ENCODE measurements around the gene TAOK1. TPM values are rescaled to one million over a fixed set of nuclear protein-coding genes. Genes with fewer than 3 reads are reported as not detected.
A peak's percentile ranks its signal among the peaks of the same experiment; 100 is the strongest.

Gene TAOK1
- total RNA-seq, 1 donor from 2014 or later, result 95.5 TPM

GRCh38 chr17:29434550-29434949 lies 44.4 kb downstream of the TAOK1 start:
- peaks cover 5% of the 10 kb centered on the region for H3K36me3 Mint-ChIP-seq (ENCODE audit: low read depth, unreplicated experiment)
- H3K27me3 Mint-ChIP-seq (ENCODE audit: unreplicated experiment), result peaks cover 2% of the 10 kb centered on the region
- no peak for TF ChIP-seq CTCF (IDR thresholded peaks at IDR 0.05; ENCODE audit: unreplicated experiment)
- no peaks in the 10 kb centered on the region for H3K9me3 Mint-ChIP-seq (ENCODE audit: unreplicated experiment)
- DNase-seq (ENCODE audit: low spot score), result no peak
- H3K27ac Mint-ChIP-seq (ENCODE audit: unreplicated experiment), result no peak overlapping the region
- peaks cover 14% of the 10 kb centered on the region for H3K4me1 Mint-ChIP-seq (ENCODE audit: unreplicated experiment)
- H3K4me3 Mint-ChIP-seq (ENCODE audit: unreplicated experiment), result no peak overlapping the region

GRCh38 chr17:29442451-29442850 lies 52.3 kb downstream of the TAOK1 start:
- H3K9me3 Mint-ChIP-seq (ENCODE audit: unreplicated experiment), result no peaks in the 10 kb centered on the region

GRCh38 chr17:29443041-29443739 lies 53.0 kb downstream of the TAOK1 start:
- Mint-ChIP-seq H3K9me3 (ENCODE audit: unreplicated experiment) (no peaks in the 10 kb centered on the region), H3K4me1 (ENCODE audit: unreplicated experiment) (peaks cover 13% of the 10 kb centered on the region), H3K27ac (ENCODE audit: unreplicated experiment) (no peak overlapping the region), H3K36me3 (ENCODE audit: low read depth, unreplicated experiment) (no peaks in the 10 kb centered on the region), H3K4me3 (ENCODE audit: unreplicated experiment) (no peak overlapping the region), H3K27me3 (ENCODE audit: unreplicated experiment) (no peaks in the 10 kb centered on the region)
- no peak for DNase-seq (ENCODE audit: low spot score)
- no peak for TF ChIP-seq CTCF (IDR thresholded peaks at IDR 0.05; ENCODE audit: unreplicated experiment)

More at GRCh38 chr17:29442451-29442850, 52.3 kb downstream of the TAOK1 start:
- no peak overlapping the region for H3K27ac Mint-ChIP-seq (ENCODE audit: unreplicated experiment)
- peaks cover 13% of the 10 kb centered on the region for H3K4me1 Mint-ChIP-seq (ENCODE audit: unreplicated experiment)
- no peak for TF ChIP-seq CTCF (IDR thresholded peaks at IDR 0.05; ENCODE audit: unreplicated experiment)
- H3K36me3 Mint-ChIP-seq (ENCODE audit: low read depth, unreplicated experiment), result no peaks in the 10 kb centered on the region
- no peak overlapping the region for H3K4me3 Mint-ChIP-seq (ENCODE audit: unreplicated experiment)
- no peak for DNase-seq (ENCODE audit: low spot score)
- H3K27me3 Mint-ChIP-seq (ENCODE audit: unreplicated experiment), result no peaks in the 10 kb centered on the region

- DNase-seq (ENCODE audit: low spot score), result no peak
- Mint-ChIP-seq H3K27me3 (ENCODE audit: unreplicated experiment) (no peaks in the 10 kb centered on the region), H3K4me1 (ENCODE audit: unreplicated experiment) (peaks cover 13% of the 10 kb centered on the region), H3K27ac (ENCODE audit: unreplicated experiment) (no peak overlapping the region), H3K4me3 (ENCODE audit: unreplicated experiment) (no peak overlapping the region), H3K9me3 (ENCODE audit: unreplicated experiment) (no peaks in the 10 kb centered on the region), H3K36me3 (ENCODE audit: low read depth, unreplicated experiment) (no peaks in the 10 kb centered on the region)
- TF ChIP-seq CTCF (IDR thresholded peaks at IDR 0.05; ENCODE audit: unreplicated experiment), result no peak
These were observed 54.4 kb downstream of the TAOK1 start for GRCh38 chr17:29444589-29444988.

- H3K36me3 Mint-ChIP-seq (ENCODE audit: low read depth, unreplicated experiment), result no peaks in the 10 kb centered on the region
- no peak for DNase-seq (ENCODE audit: low spot score)
- no peak for TF ChIP-seq CTCF (IDR thresholded peaks at IDR 0.05; ENCODE audit: unreplicated experiment)
- no peak overlapping the region for H3K4me3 Mint-ChIP-seq (ENCODE audit: unreplicated experiment)
- no peaks in the 10 kb centered on the region for H3K9me3 Mint-ChIP-seq (ENCODE audit: unreplicated experiment)
- peaks cover 21% of the 10 kb centered on the region for H3K4me1 Mint-ChIP-seq (ENCODE audit: unreplicated experiment)
- no peaks in the 10 kb centered on the region for H3K27me3 Mint-ChIP-seq (ENCODE audit: unreplicated experiment)
- peak overlapping the region; percentile 4 for H3K27ac Mint-ChIP-seq (ENCODE audit: unreplicated experiment)
These were observed 55.7 kb downstream of the TAOK1 start for GRCh38 chr17:29445844-29446243.

All from endothelial cell (in vitro differentiated cells).